Stomach (tissue), 9 donors: ENCODE data around the gene SEPTIN5. TPM values are rescaled to one million over a fixed set of nuclear protein-coding genes. Genes with fewer than 3 reads are reported as not detected.

Experiments used
- DNase-seq, 2 donors: peaks; one replicate each; pipeline versions ENCODE4 v3.0.0 to v3.0.0-alpha.2; 2013 to 2019
- H3K27ac ChIP-seq, 5 donors: fragments of 200-600 bp in 4 of 5; sonication (generic) in 4 of 5; one replicate each; pipeline ENCODE4 v1.5.1; 2013 to 2019; ENCODE audit warnings: mild to moderate bottlenecking in 1 of 5, moderate library complexity in 1 of 5
- H3K27me3 ChIP-seq, 3 donors: fragments of 200-600 bp; sonication (generic); one replicate each; pipeline ENCODE4 v1.5.1; 2017 to 2019; ENCODE audit warnings: mixed run types in 1 of 3
- H3K36me3 ChIP-seq, 4 donors: fragments of 200-600 bp; sonication (generic); 1 replicate in 3 of 4; 2 replicates in 1 of 4; pipeline ENCODE4 v1.5.1; 2016 to 2019
- H3K4me1 ChIP-seq, 4 donors: fragments of 200-600 bp; sonication (generic); one replicate each; pipeline ENCODE4 v1.5.1; 2016 to 2019
- H3K4me3 ChIP-seq, 4 donors: fragments of 200-600 bp; sonication (generic) in 3 of 4; one replicate each; pipeline ENCODE4 v1.5.1; 2016 to 2019; ENCODE audit warnings: mild to moderate bottlenecking in 1 of 4
- H3K9me3 ChIP-seq, 4 donors: fragments of 200-600 bp; sonication (generic); one replicate each; pipeline ENCODE4 v1.5.1; 2016 to 2019
- CTCF ChIP-seq, 7 experiments: fragments of 450-650 bp in 4 of 7; fragments of 200-600 bp in 3 of 7; sonication (generic) in 3 of 7; IDR thresholded peaks; one replicate each; pipeline ENCODE4 v1.5.1; 2016 to 2019; ENCODE audit warnings: antibody characterized with exemption in 7 of 7, control low read depth in 2 of 7, mild to moderate bottlenecking in 1 of 7
- EP300 ChIP-seq: sonication (generic); formaldehyde crosslinking; IDR thresholded peaks from one replicate; pipeline ENCODE4 v1.6.1; 2017; ENCODE audit warnings: antibody characterized with exemption
- POLR2A ChIP-seq, 4 donors: fragments of 450-650 bp; IDR thresholded peaks; one replicate each; pipeline ENCODE4 v1.6.1; 2016; ENCODE audit warnings: antibody characterized with exemption in 4 of 4, control low read depth in 2 of 4, mild to moderate bottlenecking in 1 of 4, moderate library complexity in 1 of 4
- POLR2AphosphoS5 ChIP-seq, 3 donors: sonication (generic); formaldehyde crosslinking; IDR thresholded peaks; one replicate each; pipeline ENCODE4 v1.6.1; 2016; ENCODE audit warnings: antibody characterized with exemption in 3 of 3
- WGBS, 5 donors: extraction: QIAGEN DNeasy Blood & Tissue Kit in 3 of 5; methylation state at CpG; one replicate each; pipeline versions ENCODE4 v1.1.5 to v1.1.7; 2013 to 2018; 5-methylcytosine and 5-hydroxymethylcytosine counted together
- intact Hi-C: fragments of 100-400 bp; cut with DNase I; formaldehyde crosslinking; loops from one replicate; pipeline ENCODE4 v1.15.1; 2023; ENCODE audit warnings: low total_unique reads
- polyA plus RNA-seq, 3 donors: library from polyadenylated mRNA; stranded (reverse); fragments of 200-250 nt; gene quantifications; one replicate each; pipeline ENCODE4 v1.2.3, GENCODE V29; 2013
- total RNA-seq, 5 donors: library from RNA; depleted of rRNA; stranded (reverse); fragments of >200 nt; gene quantifications; one replicate each; pipeline versions ENCODE4 v1.1.0 to v1.2.3, GENCODE V29; 2014 to 2016
- donor health status: healthy with polysubstance abuse.
- donor health status: Bipolar disorder and iron deficiency.
- donor health status: healthy.

The SEPTIN5 gene
- total and polyA plus RNA-seq, 8 donors, result 1.2 to 38.8 (median 12.5) TPM

- intact Hi-C loops, result no loop called here
- DNase-seq, result no peak
- Histone ChIP-seq H3K27me3 (peaks cover 0 to 93% (median 61%) of the 10 kb centered on the region in 3 donors), H3K27ac (no peak overlapping the region), H3K4me3 (no peak overlapping the region), H3K9me3 (no peaks in the 10 kb centered on the region), H3K36me3 (peaks cover 0 to 32% (median 16%) of the 10 kb centered on the region in 4 donors), H3K4me1 (peaks cover 33 to 63% (median 50%) of the 10 kb centered on the region in 4 donors)
- TF ChIP-seq CTCF (IDR thresholded peaks at IDR 0.05) (no peak), EP300 (no peak), POLR2A (IDR thresholded peaks at IDR 0.05) (no peak), POLR2AphosphoS5 (IDR thresholded peaks at IDR 0.05) (no peak)
- 50 to 85% (median 60%) methylated on average over 34 to 44 of the region's 44 CpGs for WGBS, 5 donors
Measured at GRCh38 chr22:19721330-19722177, 7.3 kb downstream of the SEPTIN5 start.

DNA sequence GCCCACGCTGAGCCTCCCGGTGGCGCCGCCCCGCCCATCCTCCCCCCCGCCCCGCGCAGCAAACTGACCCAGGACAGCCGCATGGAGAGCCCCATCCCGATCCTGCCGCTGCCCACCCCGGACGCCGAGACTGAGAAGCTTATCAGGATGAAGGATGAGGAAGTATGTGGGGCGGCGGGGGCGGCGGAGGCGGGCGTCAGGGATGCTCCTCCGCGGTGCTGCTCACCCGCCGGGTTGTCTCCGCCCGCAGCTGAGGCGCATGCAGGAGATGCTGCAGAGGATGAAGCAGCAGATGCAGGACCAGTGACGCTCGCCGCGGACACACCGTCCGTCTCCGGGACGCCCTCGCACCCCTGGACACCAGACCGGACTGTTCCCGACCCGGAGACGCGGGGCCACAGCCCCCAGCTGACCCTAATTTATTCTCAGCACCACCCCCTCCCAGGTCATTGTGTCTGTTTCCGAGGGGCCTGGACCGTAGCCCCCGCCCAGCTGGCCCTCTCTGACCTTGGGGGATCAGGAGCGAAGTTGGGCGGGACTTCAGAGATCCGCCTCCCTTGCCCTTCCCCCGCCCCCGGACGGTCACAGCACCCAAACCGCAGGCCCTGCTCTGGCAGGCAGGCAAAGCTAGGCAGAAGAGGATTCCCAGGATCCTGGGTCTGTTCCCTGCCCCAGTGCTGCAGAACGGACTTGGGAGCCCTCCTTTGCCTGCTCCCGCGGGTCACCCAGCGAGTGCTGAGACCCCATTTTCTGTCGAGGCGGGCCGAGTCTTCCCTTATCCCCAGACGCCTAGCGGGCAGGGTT is 8.1 kb downstream of the SEPTIN5 start:
- no peak for DNase-seq
- Histone ChIP-seq H3K36me3 (peaks cover 0 to 32% (median 16%) of the 10 kb centered on the region in 4 donors), H3K4me1 (peaks cover 33 to 54% (median 45%) of the 10 kb centered on the region in 4 donors), H3K4me3 (no peak overlapping the region), H3K9me3 (no peaks in the 10 kb centered on the region), H3K27me3 (peaks cover 0 to 93% (median 61%) of the 10 kb centered on the region in 3 donors), H3K27ac (no peak overlapping the region)
- intact Hi-C loops, result no loop called here
- TF ChIP-seq CTCF (IDR thresholded peaks at IDR 0.05) (no peak), POLR2AphosphoS5 (IDR thresholded peaks at IDR 0.05) (no peak), EP300 (no peak), POLR2A (IDR thresholded peaks at IDR 0.05) (no peak)
- 32 to 73% (median 44%) methylated on average over 12 to 60 of the region's 60 CpGs for WGBS, 5 donors

- H3K27ac ChIP-seq, result no peak overlapping the region
- DNase-seq, result no peak
- H3K4me3 ChIP-seq, result peak overlapping the region in 1 of 4 donors; percentile 49
- intact Hi-C loops, result no loop called here
- peaks cover 33 to 49% (median 39%) of the 10 kb centered on the region in 4 donors for H3K4me1 ChIP-seq
- TF ChIP-seq POLR2A (IDR thresholded peaks at IDR 0.05) (no peak), POLR2AphosphoS5 (IDR thresholded peaks at IDR 0.05) (no peak), EP300 (no peak), CTCF (IDR thresholded peaks at IDR 0.05) (no peak)
- peaks cover 0 to 91% (median 61%) of the 10 kb centered on the region in 3 donors for H3K27me3 ChIP-seq
- H3K36me3 ChIP-seq, result peaks cover 0 to 32% (median 16%) of the 10 kb centered on the region in 4 donors
- 22 to 59% (median 31%) methylated on average over 7 to 15 of the region's 15 CpGs for WGBS, 5 donors
- H3K9me3 ChIP-seq, result no peaks in the 10 kb centered on the region
Measured at GRCh38 chr22:19722982-19723231, 8.6 kb downstream of the SEPTIN5 start.

GRCh38 chr22:19723232-19723982 is 9.1 kb downstream of the SEPTIN5 start, which contains the start of gene GP1BB:
Gene GP1BB, plus strand, starts transcription at chr22:19723539. Its CDS starts 31 bp downstream, at chr22:19723570.
- H3K36me3 ChIP-seq, result peaks cover 0 to 32% (median 16%) of the 10 kb centered on the region in 4 donors
- TF ChIP-seq POLR2AphosphoS5 (IDR thresholded peaks at IDR 0.05) (peak in 1 of 3 donors; percentile 13), EP300 (no peak), POLR2A (IDR thresholded peaks at IDR 0.05) (no peak), CTCF (IDR thresholded peaks at IDR 0.05) (no peak)
- peaks cover 30 to 44% (median 37%) of the 10 kb centered on the region in 4 donors for H3K4me1 ChIP-seq
- H3K27me3 ChIP-seq, result peaks cover 0 to 88% (median 59%) of the 10 kb centered on the region in 3 donors
- H3K9me3 ChIP-seq, result no peaks in the 10 kb centered on the region
- DNase-seq, result peak; percentile 68 to 79
- no peak within 1 kb of the TSS for H3K27ac ChIP-seq
- intact Hi-C loops, result no loop called here
- H3K4me3 ChIP-seq, result peak within 1 kb of the TSS; percentile 23 to 49 (median 35)
- WGBS, 5 donors, result 9 to 38% (median 13%) methylated on average over 36 to 80 of the region's 80 CpGs
